Endothelial cell of umbilical vein (primary cell): ENCODE results near the gene UTS2R. TPM values are rescaled to one million over a fixed set of nuclear protein-coding genes. Genes with fewer than 3 reads are reported as not detected.

Experiments
- BruUV-seq: library from RNA; stranded (reverse); fragments of 400-500 nt; replicated peaks from 2 replicates; lab custom pipeline; 2021; lab: Mats Ljungman, UMichigan
- CTCF ChIA-PET: fragments of 300-600, 350-600 bp; sonication (Branson Sonifier 250); formaldehyde crosslinking; loops from one replicate; lab custom pipeline; 2021; ENCODE audit warnings: antibody characterized with exemption, inconsistent platforms; lab: Charles Lee
- POLR2A ChIA-PET: fragments of 300-600, 350-600 bp; sonication (Branson Sonifier 250); formaldehyde crosslinking; loops from one replicate; lab custom pipeline; 2021; ENCODE audit warnings: antibody characterized with exemption, inconsistent platforms; lab: Charles Lee
- DNase-seq: peaks from one replicate; pipeline ENCODE4 v3.0.0-alpha.2; 2011; ENCODE audit warnings: low read depth, low spot score
- FAIRE-seq: peaks from 2 replicates; lab custom pipeline; 2011; peaks lifted over from hg19 to GRCh38; lab: Jason Lieb, UNC
- H2AFZ ChIP-seq: 2 replicates; pipeline ENCODE4 v1.6.0; 2012; ENCODE audit warnings: low read depth, low read length, control low read depth, inconsistent platforms
- H3K27ac ChIP-seq: 2 replicates; pipeline ENCODE4 v1.5.1; 2011; ENCODE audit warnings: low read depth, mild to moderate bottlenecking, control low read depth, low read length, moderate library complexity; ENCODE audit not compliant: insufficient read depth
- H3K27me3 ChIP-seq, 2 experiments: 2 replicates each; pipeline versions ENCODE4 v1.6.0 to v1.6.1; 2011; ENCODE audit warnings: low read length in 2 of 2, mixed read lengths in 1 of 2; ENCODE audit not compliant: control insufficient read depth in 2 of 2, insufficient read depth in 2 of 2
- H3K36me3 ChIP-seq, 2 experiments: 2 replicates in 1 of 2; 3 replicates in 1 of 2; pipeline ENCODE4 v1.5.1; 2011; ENCODE audit warnings: low read length in 2 of 2, mild to moderate bottlenecking in 1 of 2, moderate library complexity in 1 of 2; ENCODE audit not compliant: control insufficient read depth in 2 of 2, insufficient read depth in 2 of 2; ENCODE audit errors: extremely low read depth in 1 of 2
- H3K4me1 ChIP-seq: 3 replicates; pipeline ENCODE4 v1.5.1; 2011; ENCODE audit warnings: mild to moderate bottlenecking, low read length; ENCODE audit not compliant: control insufficient read depth, insufficient read depth; ENCODE audit errors: extremely low read depth
- H3K4me2 ChIP-seq: 2 replicates; pipeline ENCODE4 v1.6.1; 2011; ENCODE audit warnings: low read length, control low read depth, mixed read lengths; ENCODE audit not compliant: insufficient read depth
- H3K4me3 ChIP-seq, 3 experiments: fragments of 200-600 bp in 1 of 3; sonication (generic), shearing (Covaris generic) in 1 of 3; replicated peaks in 1 of 3; 2 replicates each; pipeline ENCODE4 v1.5.1; 2011 to 2016; ENCODE audit warnings: control low read depth in 3 of 3, low read length in 3 of 3, mild to moderate bottlenecking in 2 of 3, inconsistent platforms in 1 of 3, low read depth in 1 of 3, moderate library complexity in 1 of 3; ENCODE audit not compliant: insufficient read depth in 1 of 3
- H3K79me2 ChIP-seq: 2 replicates; pipeline ENCODE4 v1.6.0; 2012; ENCODE audit warnings: low read length, inconsistent platforms; ENCODE audit not compliant: control insufficient read depth, insufficient read depth
- H3K9ac ChIP-seq: replicated peaks from 2 replicates; pipeline ENCODE3; 2011; ENCODE audit warnings: low read length, control low read depth; ENCODE audit not compliant: insufficient read depth; ENCODE audit errors: extremely low read depth
- H3K9me1 ChIP-seq: replicated peaks from 3 replicates; pipeline ENCODE4 v1.6.0; 2011; ENCODE audit warnings: mild to moderate bottlenecking, low read length; ENCODE audit not compliant: control insufficient read depth, insufficient read depth; ENCODE audit errors: extremely low read depth
- H3K9me3 ChIP-seq: replicated peaks from 2 replicates; pipeline ENCODE4 v1.5.1; 2012; ENCODE audit warnings: low read length, inconsistent platforms; ENCODE audit not compliant: control insufficient read depth, insufficient read depth
- H4K20me1 ChIP-seq: replicated peaks from 2 replicates; pipeline ENCODE3; 2011; ENCODE audit warnings: mild to moderate bottlenecking, low read length; ENCODE audit not compliant: control insufficient read depth, insufficient read depth; ENCODE audit errors: extremely low read depth
- CTCF ChIP-seq, 2 donors: IDR thresholded peaks; 1 replicate in 1 of 2; 2 replicates in 1 of 2; pipeline ENCODE4 v1.5.1; 2011; ENCODE audit warnings: low read length in 2 of 2, mild to moderate bottlenecking in 2 of 2, moderate library complexity in 2 of 2, control low read depth in 1 of 2, inconsistent platforms in 1 of 2, low read depth in 1 of 2; ENCODE audit not compliant: insufficient read depth in 1 of 2; ENCODE audit errors: extremely low read depth in 1 of 2
- EZH2 ChIP-seq: IDR thresholded peaks from 2 replicates; pipeline ENCODE4 v1.6.1; 2012; ENCODE audit warnings: borderline replicate concordance, low read depth, mild to moderate bottlenecking, moderate library complexity, low read length, inconsistent platforms; ENCODE audit not compliant: severe bottlenecking
- GATA2 ChIP-seq: IDR thresholded peaks from 2 replicates; pipeline ENCODE4 v1.7.0; 2011; ENCODE audit warnings: low read depth, mild to moderate bottlenecking, moderate library complexity, mixed read lengths, low read length; ENCODE audit not compliant: insufficient read length, insufficient read depth
- MAX ChIP-seq: IDR thresholded peaks from 2 replicates; pipeline ENCODE4 v1.6.1; 2011; ENCODE audit not compliant: insufficient read depth, insufficient read length
- MYC ChIP-seq: IDR thresholded peaks from one replicate; pipeline ENCODE4 v1.6.1; 2011; ENCODE audit warnings: mild to moderate bottlenecking, low read depth, low read length
- POLR2A ChIP-seq: IDR thresholded peaks from 2 replicates; pipeline ENCODE4 v1.6.1; 2012; ENCODE audit warnings: low read depth, mild to moderate bottlenecking, control low read depth, low read length
- POLR2AphosphoS5 ChIP-seq: IDR thresholded peaks from 2 replicates; pipeline ENCODE4 v1.6.1; 2012; ENCODE audit warnings: low read depth, mild to moderate bottlenecking, control low read depth, low read length, moderate library complexity; ENCODE audit not compliant: insufficient read depth
- dilution Hi-C: fragments of 300-500 bp; cut with MboI; formaldehyde crosslinking; loops from one replicate; pipeline ENCODE4 v1.15.0; 2019; ENCODE audit warnings: low sequenced_read_pairs; ENCODE audit not compliant: extremely low pct_ligation_motif_present
- intact Hi-C: fragments of 100-400 bp; cut with micrococcal nuclease; formaldehyde crosslinking; loops from one replicate; pipeline ENCODE4 v1.10.0; 2022
- polyA plus RNA-seq, 4 experiments: library from polyadenylated mRNA; depleted of rRNA in 3 of 4; stranded (reverse) in 3 of 4; unstranded in 1 of 4; fragments of >200 nt; gene quantifications; 2 replicates each; pipeline versions ENCODE4 v1.2.1 to v1.2.3, GENCODE V29; 2011 to 2012; ENCODE audit warnings: missing spikeins in 1 of 4
- total RNA-seq: library from RNA; stranded (reverse); gene quantifications from 2 replicates; pipeline ENCODE4 v1.2.3, GENCODE V29; 2021

The UTS2R gene
- total and polyA plus RNA-seq, 2 donors (not counting 3 experiments of a cell fraction or from before 2014, with no cell fraction given): not detected

- H3K4me2 ChIP-seq: no peak overlapping the region
- no peaks in the 10 kb centered on the region for H3K36me3 ChIP-seq
- no peaks in the 10 kb centered on the region for H3K9me3 ChIP-seq
- no peaks in the 10 kb centered on the region for H3K9me1 ChIP-seq
- dilution Hi-C loops (no loop called here), intact Hi-C loops (no loop called here)
- H3K27me3 ChIP-seq: no peaks in the 10 kb centered on the region
- DNase-seq: no peak
- no peak for FAIRE-seq
- H3K9ac ChIP-seq: no peak overlapping the region
- H4K20me1 ChIP-seq: no peaks in the 10 kb centered on the region
- POLR2A ChIA-PET: interaction anchor here (0.6 kb wide), 1 partner anchor 76 kb away, joined by 6 read pairs; no protein-coding TSS in a partner anchor
- H3K79me2 ChIP-seq: no peaks in the 10 kb centered on the region
- TF ChIP-seq MYC (no peak), POLR2A (no peak), MAX (no peak), GATA2 (no peak), POLR2AphosphoS5 (no peak), EZH2 (no peak), CTCF (IDR thresholded peaks at IDR 0.05; ENCODE audit: extremely low read depth in 1 of 2, insufficient read depth in 1 of 2, low read depth in 1 of 2, low read length in 2 of 2) (no peak)
- H3K4me1 ChIP-seq: no peaks in the 10 kb centered on the region
- H3K4me3 ChIP-seq: no peak overlapping the region
- H3K27ac ChIP-seq: no peak overlapping the region
- BruUV-seq: no TSS peak
- no peak overlapping the region for H2AFZ ChIP-seq
- CTCF ChIA-PET: interaction anchor here (1.4 to 2.2 kb wide), 2 partner anchors 9 to 294 kb away, joined by 5 to 6 read pairs; partner anchors contain the start of gene SECTM1
These were observed 46.8 kb upstream of the UTS2R start for GRCh38 chr17:82324566-82325285.
